ENCODE measurements around the gene UNC13C. TPM values are rescaled to one million over a fixed set of nuclear protein-coding genes. Genes with fewer than 3 reads are reported as not detected.

The UNC13C gene
- total and polyA plus RNA-seq, 2 donors = 0.11 to 1.7 TPM

- no peak for DNase-seq (ENCODE audit: low read depth in 6 of 9, low spot score in 9 of 9)
- Histone ChIP-seq H3K36me3 (ENCODE audit: control insufficient read depth in 2 of 2, insufficient read depth in 2 of 2, low read length in 1 of 2) (no peaks in the 10 kb centered on the region), H3K9me3 (ENCODE audit: control insufficient read depth in 2 of 2, insufficient read depth in 1 of 2, low read length in 1 of 2) (no peaks in the 10 kb centered on the region), H3K4me3 (ENCODE audit: low read length in 2 of 2) (no peak overlapping the region), H3K27me3 (ENCODE audit: control insufficient read depth in 2 of 2, insufficient read depth in 1 of 2, low read length in 1 of 2) (no peaks in the 10 kb centered on the region), H3K4me1 (ENCODE audit: control insufficient read depth in 2 of 2, insufficient read depth in 2 of 2, low read length in 2 of 2) (no peaks in the 10 kb centered on the region), H3K27ac (ENCODE audit: low read depth in 1 of 2, low read length in 1 of 2) (no peak overlapping the region)
- 87% methylated on average over 1 of the region's 1 CpG for WGBS
These were observed 630.9 kb downstream of the UNC13C start for GRCh38 chr15:54608876-54609835.

GRCh38 chr15:54618120-54618519 is 639.9 kb downstream of the UNC13C start:
- no peaks in the 10 kb centered on the region for H3K36me3 ChIP-seq (ENCODE audit: control insufficient read depth in 2 of 2, insufficient read depth in 2 of 2, low read length in 1 of 2)
- H3K27me3 ChIP-seq (ENCODE audit: control insufficient read depth in 2 of 2, insufficient read depth in 1 of 2, low read length in 1 of 2) = no peaks in the 10 kb centered on the region
- no peak overlapping the region for H3K27ac ChIP-seq (ENCODE audit: low read depth in 1 of 2, low read length in 1 of 2)
- no peaks in the 10 kb centered on the region for H3K4me1 ChIP-seq (ENCODE audit: control insufficient read depth in 2 of 2, insufficient read depth in 2 of 2, low read length in 2 of 2)
- WGBS = 94% methylated on average over 2 of the region's 2 CpGs
- no peak overlapping the region for H3K4me3 ChIP-seq (ENCODE audit: low read length in 2 of 2)
- no peaks in the 10 kb centered on the region for H3K9me3 ChIP-seq (ENCODE audit: control insufficient read depth in 2 of 2, insufficient read depth in 1 of 2, low read length in 1 of 2)
- no peak for DNase-seq (ENCODE audit: low read depth in 6 of 9, low spot score in 9 of 9)

GRCh38 chr15:54619180-54619579 is 640.9 kb downstream of the UNC13C start:
- Histone ChIP-seq H3K27ac (ENCODE audit: low read depth in 1 of 2, low read length in 1 of 2) (no peak overlapping the region), H3K27me3 (ENCODE audit: control insufficient read depth in 2 of 2, insufficient read depth in 1 of 2, low read length in 1 of 2) (no peaks in the 10 kb centered on the region), H3K9me3 (ENCODE audit: control insufficient read depth in 2 of 2, insufficient read depth in 1 of 2, low read length in 1 of 2) (no peaks in the 10 kb centered on the region), H3K4me1 (ENCODE audit: control insufficient read depth in 2 of 2, insufficient read depth in 2 of 2, low read length in 2 of 2) (no peaks in the 10 kb centered on the region), H3K4me3 (ENCODE audit: low read length in 2 of 2) (no peak overlapping the region), H3K36me3 (ENCODE audit: control insufficient read depth in 2 of 2, insufficient read depth in 2 of 2, low read length in 1 of 2) (no peaks in the 10 kb centered on the region)
- DNase-seq (ENCODE audit: low read depth in 6 of 9, low spot score in 9 of 9) = no peak
- WGBS = 76% methylated on average over 3 of the region's 3 CpGs

- Histone ChIP-seq H3K4me3 (ENCODE audit: low read length in 2 of 2) (no peak overlapping the region), H3K27ac (ENCODE audit: low read depth in 1 of 2, low read length in 1 of 2) (no peak overlapping the region), H3K4me1 (ENCODE audit: control insufficient read depth in 2 of 2, insufficient read depth in 2 of 2, low read length in 2 of 2) (no peaks in the 10 kb centered on the region), H3K27me3 (ENCODE audit: control insufficient read depth in 2 of 2, insufficient read depth in 1 of 2, low read length in 1 of 2) (no peaks in the 10 kb centered on the region), H3K36me3 (ENCODE audit: control insufficient read depth in 2 of 2, insufficient read depth in 2 of 2, low read length in 1 of 2) (no peaks in the 10 kb centered on the region), H3K9me3 (ENCODE audit: control insufficient read depth in 2 of 2, insufficient read depth in 1 of 2, low read length in 1 of 2) (no peaks in the 10 kb centered on the region)
- 95% methylated on average over 3 of the region's 3 CpGs for WGBS
- DNase-seq (ENCODE audit: low read depth in 6 of 9, low spot score in 9 of 9) = no peak
These were observed 642.7 kb downstream of the UNC13C start for GRCh38 chr15:54620916-54621315.

GRCh38 chr15:54636147-54636546 is 657.9 kb downstream of the UNC13C start:
- H3K4me3 ChIP-seq (ENCODE audit: low read length in 2 of 2) = no peak overlapping the region
- no peaks in the 10 kb centered on the region for H3K4me1 ChIP-seq (ENCODE audit: control insufficient read depth in 2 of 2, insufficient read depth in 2 of 2, low read length in 2 of 2)
- no peaks in the 10 kb centered on the region for H3K9me3 ChIP-seq (ENCODE audit: control insufficient read depth in 2 of 2, insufficient read depth in 1 of 2, low read length in 1 of 2)
- H3K27me3 ChIP-seq (ENCODE audit: control insufficient read depth in 2 of 2, insufficient read depth in 1 of 2, low read length in 1 of 2) = no peaks in the 10 kb centered on the region
- WGBS = 97% methylated on average over 4 of the region's 4 CpGs
- DNase-seq (ENCODE audit: low read depth in 6 of 9, low spot score in 9 of 9) = no peak
- no peaks in the 10 kb centered on the region for H3K36me3 ChIP-seq (ENCODE audit: control insufficient read depth in 2 of 2, insufficient read depth in 2 of 2, low read length in 1 of 2)
- H3K27ac ChIP-seq (ENCODE audit: low read depth in 1 of 2, low read length in 1 of 2) = no peak overlapping the region

- Histone ChIP-seq H3K27ac (ENCODE audit: low read depth in 1 of 2, low read length in 1 of 2) (no peak overlapping the region), H3K4me1 (ENCODE audit: control insufficient read depth in 2 of 2, insufficient read depth in 2 of 2, low read length in 2 of 2) (no peaks in the 10 kb centered on the region), H3K4me3 (ENCODE audit: low read length in 2 of 2) (no peak overlapping the region), H3K9me3 (ENCODE audit: control insufficient read depth in 2 of 2, insufficient read depth in 1 of 2, low read length in 1 of 2) (no peaks in the 10 kb centered on the region), H3K27me3 (ENCODE audit: control insufficient read depth in 2 of 2, insufficient read depth in 1 of 2, low read length in 1 of 2) (no peaks in the 10 kb centered on the region), H3K36me3 (ENCODE audit: control insufficient read depth in 2 of 2, insufficient read depth in 2 of 2, low read length in 1 of 2) (no peaks in the 10 kb centered on the region)
- no peak for DNase-seq (ENCODE audit: low read depth in 6 of 9, low spot score in 9 of 9)
These were observed 660.4 kb downstream of the UNC13C start for GRCh38 chr15:54638666-54639065.

GRCh38 chr15:54640873-54641272 is 662.6 kb downstream of the UNC13C start:
- no peaks in the 10 kb centered on the region for H3K36me3 ChIP-seq (ENCODE audit: control insufficient read depth in 2 of 2, insufficient read depth in 2 of 2, low read length in 1 of 2)
- no peaks in the 10 kb centered on the region for H3K27me3 ChIP-seq (ENCODE audit: control insufficient read depth in 2 of 2, insufficient read depth in 1 of 2, low read length in 1 of 2)
- no peak overlapping the region for H3K27ac ChIP-seq (ENCODE audit: low read depth in 1 of 2, low read length in 1 of 2)
- H3K4me3 ChIP-seq (ENCODE audit: low read length in 2 of 2) = no peak overlapping the region
- no peak for DNase-seq (ENCODE audit: low read depth in 6 of 9, low spot score in 9 of 9)
- 92% methylated on average over 2 of the region's 2 CpGs for WGBS
- no peaks in the 10 kb centered on the region for H3K9me3 ChIP-seq (ENCODE audit: control insufficient read depth in 2 of 2, insufficient read depth in 1 of 2, low read length in 1 of 2)
- no peaks in the 10 kb centered on the region for H3K4me1 ChIP-seq (ENCODE audit: control insufficient read depth in 2 of 2, insufficient read depth in 2 of 2, low read length in 2 of 2)

- 73% methylated on average over 2 of the region's 2 CpGs for WGBS
- Histone ChIP-seq H3K27ac (ENCODE audit: low read depth in 1 of 2, low read length in 1 of 2) (no peak overlapping the region), H3K36me3 (ENCODE audit: control insufficient read depth in 2 of 2, insufficient read depth in 2 of 2, low read length in 1 of 2) (no peaks in the 10 kb centered on the region), H3K4me3 (ENCODE audit: low read length in 2 of 2) (no peak overlapping the region), H3K9me3 (ENCODE audit: control insufficient read depth in 2 of 2, insufficient read depth in 1 of 2, low read length in 1 of 2) (no peaks in the 10 kb centered on the region), H3K27me3 (ENCODE audit: control insufficient read depth in 2 of 2, insufficient read depth in 1 of 2, low read length in 1 of 2) (no peaks in the 10 kb centered on the region), H3K4me1 (ENCODE audit: control insufficient read depth in 2 of 2, insufficient read depth in 2 of 2, low read length in 2 of 2) (no peaks in the 10 kb centered on the region)
- DNase-seq (ENCODE audit: low read depth in 6 of 9, low spot score in 9 of 9) = no peak
These were observed 666.6 kb downstream of the UNC13C start for GRCh38 chr15:54644796-54645195.

- Histone ChIP-seq H3K27ac (ENCODE audit: low read depth in 1 of 2, low read length in 1 of 2) (no peak overlapping the region), H3K4me1 (ENCODE audit: control insufficient read depth in 2 of 2, insufficient read depth in 2 of 2, low read length in 2 of 2) (no peaks in the 10 kb centered on the region), H3K9me3 (ENCODE audit: control insufficient read depth in 2 of 2, insufficient read depth in 1 of 2, low read length in 1 of 2) (no peaks in the 10 kb centered on the region), H3K27me3 (ENCODE audit: control insufficient read depth in 2 of 2, insufficient read depth in 1 of 2, low read length in 1 of 2) (no peaks in the 10 kb centered on the region), H3K4me3 (ENCODE audit: low read length in 2 of 2) (no peak overlapping the region), H3K36me3 (ENCODE audit: control insufficient read depth in 2 of 2, insufficient read depth in 2 of 2, low read length in 1 of 2) (no peaks in the 10 kb centered on the region)
- DNase-seq (ENCODE audit: low read depth in 6 of 9, low spot score in 9 of 9) = no peak
- WGBS = 69% methylated on average over 2 of the region's 2 CpGs
These were observed 681.4 kb downstream of the UNC13C start for GRCh38 chr15:54659646-54660045.
